ENCODE results near the gene USPL1.
A peak's percentile ranks its signal among the peaks of the same experiment; 100 is the strongest.

USPL1 gene

DNA sequence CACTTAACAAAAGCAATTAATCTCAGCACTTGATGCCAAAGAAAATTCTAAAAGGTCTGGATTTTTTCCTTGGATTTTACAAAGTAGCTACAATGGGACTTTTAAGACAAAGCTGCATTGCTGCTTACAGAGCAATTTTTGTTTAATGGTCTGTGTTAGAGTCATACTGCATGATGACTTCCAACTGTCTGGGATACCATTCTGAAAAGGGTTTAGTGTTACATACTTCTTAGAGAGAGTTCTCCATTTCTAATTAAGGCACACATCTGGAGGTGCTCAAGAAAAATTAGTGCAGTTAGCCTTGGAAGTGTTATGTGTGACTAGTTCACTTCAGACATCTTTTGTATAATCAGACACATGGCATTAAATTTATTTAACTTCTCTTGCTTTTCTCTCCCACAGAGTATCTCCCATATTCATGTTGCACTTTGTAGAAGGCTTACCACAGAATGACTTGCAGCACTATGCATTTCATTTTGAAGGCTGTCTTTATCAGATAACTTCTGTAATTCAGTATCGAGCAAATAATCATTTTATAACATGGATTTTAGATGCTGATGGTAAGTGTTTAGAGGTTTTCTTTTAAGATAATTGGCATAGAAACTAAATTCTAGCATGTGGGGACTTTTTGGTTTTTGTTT lies 35.1 kb downstream of the USPL1 start:
- H3K27ac ChIP-seq = no peak overlapping the region
- no peak for DNase-seq (ENCODE audit: low read depth, low spot score)

- DNase-seq (ENCODE audit: low read depth, low spot score) = no peak
- H3K27ac ChIP-seq = no peak overlapping the region
Measured at GRCh38 chr13:30654430-30654829, 36.7 kb downstream of the USPL1 start.

GRCh38 chr13:30656178-30656577 lies 38.5 kb downstream of the USPL1 start:
- DNase-seq (ENCODE audit: low read depth, low spot score) = no peak
- H3K27ac ChIP-seq = no peak overlapping the region

DNA sequence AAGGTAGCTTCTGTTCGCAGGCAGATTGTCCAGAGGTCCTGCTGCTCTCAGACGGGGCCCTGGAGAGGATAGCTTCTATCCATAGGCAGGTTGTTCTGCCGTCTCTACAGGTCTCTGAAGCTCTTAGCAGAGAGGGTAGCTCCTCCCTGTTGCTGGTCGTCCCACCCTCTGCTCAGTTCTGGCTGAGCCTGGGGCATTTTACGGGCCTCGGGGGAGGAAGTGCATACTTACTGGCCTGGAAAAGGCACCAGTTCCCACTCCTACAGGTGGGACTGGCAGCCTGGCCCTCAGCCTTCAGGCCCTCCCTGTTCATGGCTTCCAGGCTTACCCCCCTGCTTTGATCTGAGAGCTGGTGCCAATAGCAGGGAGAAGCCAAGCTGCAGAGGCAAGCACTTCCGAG lies 42.3 kb downstream of the USPL1 start:
- DNase-seq (ENCODE audit: low read depth, low spot score) = no peak
- H3K27ac ChIP-seq = no peak overlapping the region

- no peak for DNase-seq (ENCODE audit: low read depth, low spot score)
- no peak overlapping the region for H3K27ac ChIP-seq
Measured at GRCh38 chr13:30660796-30661195, 43.1 kb downstream of the USPL1 start.

- no peak overlapping the region for H3K27ac ChIP-seq
- DNase-seq (ENCODE audit: low read depth, low spot score) = no peak
Measured at GRCh38 chr13:30664689-30665275, 47.1 kb downstream of the USPL1 start.

GRCh38 chr13:30665638-30666037 lies 47.9 kb downstream of the USPL1 start:
- DNase-seq (ENCODE audit: low read depth, low spot score) = no peak

DNA sequence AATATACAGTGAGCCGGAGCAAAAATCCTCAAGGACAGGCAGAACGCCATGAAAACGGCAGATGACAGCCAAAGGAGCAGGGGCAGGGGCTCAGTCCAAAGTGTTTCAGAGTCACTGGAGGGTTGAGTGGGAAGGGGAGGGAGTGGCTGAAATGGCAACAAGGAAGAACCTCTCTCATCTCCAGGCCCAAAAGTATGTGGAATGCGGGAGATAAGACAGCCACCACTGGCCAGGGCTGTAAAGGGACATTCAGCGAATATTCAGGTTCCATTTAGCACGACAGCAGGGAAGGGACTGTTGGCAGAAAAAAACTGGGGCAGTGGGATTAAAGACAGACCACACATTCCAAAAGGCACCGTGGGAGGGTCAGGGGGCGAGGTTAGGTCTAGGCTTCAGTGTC lies 48.4 kb downstream of the USPL1 start:
- DNase-seq (ENCODE audit: low read depth, low spot score) = no peak
- H3K27ac ChIP-seq = no peak overlapping the region

More at GRCh38 chr13:30665638-30666037, 47.9 kb downstream of the USPL1 start:
- no peak overlapping the region for H3K27ac ChIP-seq

GRCh38 chr13:30667014-30667413 lies 49.3 kb downstream of the USPL1 start:
- no peak for DNase-seq (ENCODE audit: low read depth, low spot score)
- no peak overlapping the region for H3K27ac ChIP-seq

DNA sequence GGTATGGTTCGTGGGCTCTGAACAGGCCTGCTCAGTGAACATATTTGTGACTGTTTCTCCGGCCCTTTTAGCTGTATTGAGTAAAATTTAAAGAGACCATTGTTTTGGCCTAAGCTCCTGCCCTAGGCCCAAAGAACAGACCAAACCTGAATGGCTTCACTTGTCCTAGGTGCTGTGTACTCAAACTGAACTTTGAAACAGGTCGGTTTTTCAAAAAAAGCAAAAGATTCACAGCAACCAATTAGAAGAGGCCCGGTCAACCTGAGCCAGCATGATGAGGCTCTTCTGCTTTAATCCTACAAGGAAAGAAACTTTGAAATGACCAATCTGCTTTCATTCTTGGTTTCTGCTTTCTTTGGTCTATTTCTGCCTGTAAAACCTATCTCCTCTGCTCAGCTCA lies 50.6 kb downstream of the USPL1 start:
- DNase-seq (ENCODE audit: low read depth, low spot score) = no peak

DNA sequence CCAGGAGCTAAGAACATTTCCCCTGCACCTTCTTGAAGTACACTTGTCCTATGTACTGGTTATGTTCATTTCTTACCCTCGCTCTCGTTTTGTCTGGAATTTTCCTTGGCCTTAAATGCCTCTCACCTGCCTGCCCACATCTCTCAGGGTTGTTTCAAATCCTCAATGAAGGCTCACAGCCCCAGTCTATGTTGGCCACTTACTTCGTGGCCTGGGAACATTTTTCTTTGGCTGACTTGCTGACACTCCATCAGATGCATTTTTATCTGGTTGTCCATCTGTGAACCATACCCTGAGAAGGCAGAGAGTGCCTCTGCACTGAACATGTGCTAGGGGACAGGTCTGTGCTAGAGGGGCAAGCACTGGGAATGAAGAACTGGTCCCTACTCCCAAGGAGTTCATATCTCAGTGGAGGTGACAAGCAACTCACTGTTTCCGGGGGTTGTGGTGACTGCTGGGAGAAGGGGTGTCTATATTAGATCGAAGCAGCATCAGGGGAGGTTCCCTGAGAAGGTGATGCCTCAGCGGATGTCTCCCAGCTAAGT lies 53.6 kb downstream of the USPL1 start:
- no peak for DNase-seq (ENCODE audit: low read depth, low spot score)
- no peak overlapping the region for H3K27ac ChIP-seq

More for the DNA sequence above, 50.6 kb downstream of the USPL1 start:
- no peak overlapping the region for H3K27ac ChIP-seq

GRCh38 chr13:30673669-30674521 lies 56.2 kb downstream of the USPL1 start:
- peak; percentile 36 for DNase-seq (ENCODE audit: low read depth, low spot score)
- H3K27ac ChIP-seq = peak overlapping the region; percentile 29

DNA sequence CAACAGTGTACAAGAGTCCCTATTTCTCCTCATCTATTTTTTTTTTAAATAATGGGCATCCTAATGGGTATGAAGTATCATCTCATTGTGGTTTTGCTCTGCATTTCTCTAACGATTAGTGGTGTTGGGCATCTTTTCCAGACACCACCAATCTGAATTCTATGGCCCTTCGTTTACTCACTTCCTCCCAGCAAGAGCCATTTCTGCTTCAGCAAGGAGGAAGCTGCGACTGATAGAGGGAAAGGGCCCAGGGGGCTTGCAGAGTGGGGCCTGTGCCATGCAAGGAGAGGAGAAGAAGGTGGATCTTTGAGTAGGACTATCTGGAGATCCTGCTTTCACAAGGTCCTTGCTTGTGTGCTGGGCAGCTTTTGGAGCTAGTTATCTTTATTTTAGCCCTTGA lies 58.0 kb downstream of the USPL1 start:
- DNase-seq (ENCODE audit: low read depth, low spot score) = no peak
- no peak overlapping the region for H3K27ac ChIP-seq

DNA sequence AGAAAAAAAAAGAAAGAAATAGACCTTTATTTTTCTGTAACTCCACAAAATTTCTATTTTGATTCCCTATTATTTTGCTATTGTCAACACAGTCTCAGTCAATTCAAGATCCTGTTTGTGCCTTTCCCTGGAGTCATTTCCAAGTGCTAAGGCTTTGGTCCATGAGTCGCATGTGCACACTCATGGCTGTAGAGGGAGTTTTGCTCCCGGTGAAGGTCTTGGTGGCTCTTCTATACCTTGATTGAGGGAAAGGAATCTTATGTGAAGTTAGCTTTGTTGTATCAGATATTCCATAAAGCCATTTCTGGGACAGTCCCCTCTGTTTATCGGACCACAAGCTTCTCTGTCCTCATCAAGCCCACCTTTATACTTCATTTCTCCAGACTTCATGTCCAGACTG lies 59.0 kb downstream of the USPL1 start:
- DNase-seq (ENCODE audit: low read depth, low spot score) = no peak
- H3K27ac ChIP-seq = no peak overlapping the region

DNA sequence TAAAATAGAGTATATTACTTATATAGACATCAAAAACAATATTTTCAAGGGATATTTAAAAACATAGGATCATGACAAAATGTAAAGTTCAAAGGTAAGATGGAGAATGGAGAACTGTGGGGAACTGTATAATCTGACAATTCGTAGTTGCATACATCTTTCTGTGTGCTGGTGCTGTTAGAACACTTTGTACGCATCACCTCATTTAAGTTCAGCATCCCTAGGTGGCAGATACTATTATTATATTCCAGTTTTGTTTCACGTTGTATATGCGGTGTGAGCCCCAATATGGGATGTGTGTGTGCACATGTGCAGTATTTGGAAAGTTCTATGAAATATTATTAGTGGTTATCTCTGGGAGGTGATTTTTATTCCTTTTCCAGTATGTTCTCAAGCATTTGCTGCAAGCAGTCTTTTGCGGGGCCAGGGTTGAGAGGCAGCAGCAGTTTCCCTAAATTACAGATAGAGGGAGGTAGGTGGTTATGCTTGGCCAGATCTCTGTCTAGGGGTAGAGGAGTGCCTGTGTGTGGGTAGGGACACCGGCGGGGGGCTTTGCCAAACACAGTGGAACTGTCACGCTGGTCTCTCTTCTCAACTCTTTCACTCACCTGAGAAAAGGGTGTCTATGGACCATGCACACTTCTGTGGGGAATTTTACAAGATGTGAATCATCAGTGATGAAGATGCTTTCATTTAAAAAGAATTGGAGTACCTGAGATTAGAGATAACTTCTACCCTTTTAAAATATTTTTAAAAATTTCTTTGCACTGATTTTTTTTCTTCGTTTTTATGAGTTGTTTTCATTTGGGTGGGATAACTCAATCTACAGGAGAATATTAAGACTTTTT lies 62.0 kb downstream of the USPL1 start:
- no peak overlapping the region for H3K27ac ChIP-seq
- DNase-seq (ENCODE audit: low read depth, low spot score) = no peak

- no peak overlapping the region for H3K27ac ChIP-seq
- no peak for DNase-seq (ENCODE audit: low read depth, low spot score)
Measured at GRCh38 chr13:30681843-30682242, 64.1 kb downstream of the USPL1 start.

DNA sequence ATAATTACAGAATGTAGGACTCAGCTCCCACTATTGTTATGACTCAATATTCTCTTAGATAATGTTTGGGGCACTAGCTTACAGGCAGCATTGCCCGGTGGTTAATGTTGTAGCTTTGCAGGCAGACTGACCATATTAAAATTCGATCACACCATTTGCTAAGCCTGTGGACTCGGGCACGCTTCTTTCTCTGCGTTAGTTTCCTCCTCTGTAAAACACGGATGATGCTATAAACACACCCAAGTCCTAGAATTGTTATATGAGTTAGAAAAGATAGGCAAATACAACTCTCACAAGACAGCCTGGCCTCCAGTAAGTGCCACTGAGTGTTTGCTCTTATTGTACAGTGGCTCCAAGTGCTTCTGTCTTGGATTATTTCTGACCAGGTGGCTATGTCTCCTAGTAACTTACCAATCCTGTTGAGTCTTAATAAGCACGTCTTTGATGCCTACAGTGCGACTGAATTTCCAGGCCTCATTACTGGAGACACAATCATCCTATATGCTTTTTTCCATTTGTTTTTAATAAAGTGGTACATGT lies 67.7 kb downstream of the USPL1 start:
- DNase-seq (ENCODE audit: low read depth, low spot score) = no peak
- H3K27ac ChIP-seq = no peak overlapping the region

GRCh38 chr13:30685987-30686386 lies 68.3 kb downstream of the USPL1 start:
- DNase-seq (ENCODE audit: low read depth, low spot score) = no peak

GRCh38 chr13:30687601-30688000 lies 69.9 kb downstream of the USPL1 start:
- no peak overlapping the region for H3K27ac ChIP-seq
- no peak for DNase-seq (ENCODE audit: low read depth, low spot score)

More at GRCh38 chr13:30685987-30686386, 68.3 kb downstream of the USPL1 start:
- no peak overlapping the region for H3K27ac ChIP-seq

DNA sequence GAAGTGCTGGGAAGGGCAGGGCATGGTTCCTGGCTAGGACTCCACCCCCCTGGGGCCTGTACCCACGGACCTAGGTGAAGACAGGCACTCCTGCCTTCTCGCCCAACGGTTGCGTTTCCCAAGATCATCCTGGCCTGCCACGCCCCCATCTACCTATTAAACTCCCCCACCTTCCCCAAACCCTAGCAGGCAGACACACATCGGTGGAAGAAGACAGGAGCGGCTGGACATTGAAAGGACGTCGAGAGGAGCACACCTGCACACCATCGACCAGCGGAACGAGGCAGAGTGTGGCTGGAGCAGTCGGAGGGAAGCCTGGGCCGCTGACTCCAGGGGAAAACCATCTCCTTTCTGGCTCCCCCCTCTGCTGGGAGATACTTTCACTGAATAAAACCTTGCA lies 72.0 kb downstream of the USPL1 start:
- peak overlapping the region; percentile 48 for H3K27ac ChIP-seq

More for the DNA sequence above, 72.0 kb downstream of the USPL1 start:
- DNase-seq (ENCODE audit: low read depth, low spot score) = no peak
